Measurements from ENCODE around the gene PTGS1.

PTGS1 gene

DNA sequence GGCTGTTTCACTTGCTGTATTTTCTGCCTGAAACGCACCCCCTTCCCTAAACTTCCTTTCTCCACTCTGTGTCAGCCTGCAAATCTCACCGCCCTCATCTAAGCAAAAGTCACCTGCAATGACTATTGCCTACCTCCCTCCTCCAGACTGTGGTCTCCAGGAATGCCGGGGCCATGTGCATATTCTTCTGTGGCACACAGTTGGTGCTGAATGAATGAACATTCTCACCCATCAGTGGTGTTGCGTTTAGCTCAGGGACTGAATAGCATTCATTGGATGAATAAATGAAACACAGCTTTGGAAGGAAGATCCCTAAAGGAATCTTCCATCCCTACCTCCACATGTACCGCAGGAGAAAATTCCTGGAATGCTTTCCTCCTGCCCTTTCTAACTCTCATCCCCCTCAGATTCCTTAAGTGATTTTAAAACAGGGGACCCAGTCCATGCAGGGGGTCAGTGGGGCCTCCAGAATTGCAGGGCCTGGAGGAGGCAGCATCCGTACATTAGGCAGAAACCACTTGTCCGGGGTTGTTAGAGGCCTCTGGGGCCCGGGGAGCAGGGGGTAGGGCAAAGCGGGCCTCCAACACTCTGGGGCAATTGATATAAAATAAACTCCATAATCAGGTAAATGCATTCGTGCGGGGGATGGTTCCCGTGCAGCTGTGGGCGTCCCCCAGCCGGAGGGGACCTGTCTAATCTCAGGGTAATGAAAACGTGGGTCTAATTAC is 28.3 kb upstream of the PTGS1 start:
- no peak for TF ChIP-seq POLR2AphosphoS5 (IDR thresholded peaks at IDR 0.05; ENCODE audit: low read depth, low read length)
- no peak for TF ChIP-seq SIN3A (IDR thresholded peaks at IDR 0.05; ENCODE audit: borderline replicate concordance, insufficient read depth, low read length)
- no peak for TF ChIP-seq TAF1 (IDR thresholded peaks at IDR 0.05; ENCODE audit: borderline replicate concordance, insufficient read depth, low read length)
- no peak for TF ChIP-seq FOXP2 (optimal IDR thresholded peaks at IDR 0.05; ENCODE audit: borderline replicate concordance, extremely low read depth, extremely low read length, insufficient read depth)
- TF ChIP-seq, protein P1, sequence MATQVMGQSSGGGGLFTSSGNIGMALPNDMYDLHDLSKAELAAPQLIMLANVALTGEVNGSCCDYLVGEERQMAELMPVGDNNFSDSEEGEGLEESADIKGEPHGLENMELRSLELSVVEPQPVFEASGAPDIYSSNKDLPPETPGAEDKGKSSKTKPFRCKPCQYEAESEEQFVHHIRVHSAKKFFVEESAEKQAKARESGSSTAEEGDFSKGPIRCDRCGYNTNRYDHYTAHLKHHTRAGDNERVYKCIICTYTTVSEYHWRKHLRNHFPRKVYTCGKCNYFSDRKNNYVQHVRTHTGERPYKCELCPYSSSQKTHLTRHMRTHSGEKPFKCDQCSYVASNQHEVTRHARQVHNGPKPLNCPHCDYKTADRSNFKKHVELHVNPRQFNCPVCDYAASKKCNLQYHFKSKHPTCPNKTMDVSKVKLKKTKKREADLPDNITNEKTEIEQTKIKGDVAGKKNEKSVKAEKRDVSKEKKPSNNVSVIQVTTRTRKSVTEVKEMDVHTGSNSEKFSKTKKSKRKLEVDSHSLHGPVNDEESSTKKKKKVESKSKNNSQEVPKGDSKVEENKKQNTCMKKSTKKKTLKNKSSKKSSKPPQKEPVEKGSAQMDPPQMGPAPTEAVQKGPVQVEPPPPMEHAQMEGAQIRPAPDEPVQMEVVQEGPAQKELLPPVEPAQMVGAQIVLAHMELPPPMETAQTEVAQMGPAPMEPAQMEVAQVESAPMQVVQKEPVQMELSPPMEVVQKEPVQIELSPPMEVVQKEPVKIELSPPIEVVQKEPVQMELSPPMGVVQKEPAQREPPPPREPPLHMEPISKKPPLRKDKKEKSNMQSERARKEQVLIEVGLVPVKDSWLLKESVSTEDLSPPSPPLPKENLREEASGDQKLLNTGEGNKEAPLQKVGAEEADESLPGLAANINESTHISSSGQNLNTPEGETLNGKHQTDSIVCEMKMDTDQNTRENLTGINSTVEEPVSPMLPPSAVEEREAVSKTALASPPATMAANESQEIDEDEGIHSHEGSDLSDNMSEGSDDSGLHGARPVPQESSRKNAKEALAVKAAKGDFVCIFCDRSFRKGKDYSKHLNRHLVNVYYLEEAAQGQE (IDR thresholded peaks at IDR 0.05; ENCODE audit: insufficient read depth in 1 of 2, low read depth in 2 of 2, low read length in 2 of 2) = no peak

DNA sequence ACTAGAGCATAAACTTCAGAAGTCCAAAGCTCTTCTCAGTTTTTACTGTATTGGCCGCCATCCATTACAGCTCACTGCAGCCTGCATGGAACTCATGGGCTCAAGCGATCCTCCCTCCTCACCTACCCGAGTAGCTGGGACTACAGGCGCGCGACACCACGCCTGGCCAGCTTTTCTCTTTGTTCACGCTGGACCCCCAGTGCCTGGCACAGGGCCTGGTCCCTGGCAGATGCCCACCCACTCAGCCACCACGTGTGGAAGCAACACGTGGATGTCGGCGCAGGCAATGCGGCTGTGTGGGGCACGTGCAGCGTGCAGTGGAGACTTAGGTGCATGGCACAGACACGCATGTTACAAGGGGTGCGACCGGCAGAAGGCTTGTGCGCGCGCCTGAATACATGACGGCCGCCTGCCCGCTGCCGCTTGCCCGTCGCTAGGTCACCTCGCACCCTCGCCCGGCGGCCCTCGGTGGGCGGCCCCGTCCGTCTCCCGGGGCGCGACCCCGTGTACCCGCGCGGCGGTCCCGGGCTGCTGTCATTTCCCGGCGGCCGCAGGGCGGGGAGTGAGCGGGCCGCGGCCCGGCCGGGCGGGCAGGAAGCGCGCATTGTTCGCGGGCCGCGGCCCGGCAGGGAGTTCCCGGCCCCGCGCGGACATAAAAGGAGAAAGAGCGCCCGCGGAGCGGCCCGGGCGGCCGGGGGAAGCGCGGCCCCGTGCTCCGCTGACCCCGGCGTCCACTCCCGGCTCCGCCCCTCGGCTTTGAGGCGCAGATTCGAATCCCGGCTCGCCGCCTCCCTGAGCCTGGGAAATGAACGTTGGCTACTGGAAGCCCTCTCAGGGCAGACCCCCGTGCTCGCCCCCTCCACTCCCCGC is 24.1 kb upstream of the PTGS1 start:
- TF ChIP-seq, protein P1 (IDR thresholded peaks at IDR 0.05; ENCODE audit: insufficient read depth in 1 of 2, low read depth in 2 of 2, low read length in 2 of 2) = no peak
- TF ChIP-seq SIN3A (IDR thresholded peaks at IDR 0.05; ENCODE audit: borderline replicate concordance, insufficient read depth, low read length) (no peak), TAF1 (IDR thresholded peaks at IDR 0.05; ENCODE audit: borderline replicate concordance, insufficient read depth, low read length) (no peak), FOXP2 (optimal IDR thresholded peaks at IDR 0.05; ENCODE audit: borderline replicate concordance, extremely low read depth, extremely low read length, insufficient read depth) (no peak), POLR2AphosphoS5 (IDR thresholded peaks at IDR 0.05; ENCODE audit: low read depth, low read length) (no peak)

DNA sequence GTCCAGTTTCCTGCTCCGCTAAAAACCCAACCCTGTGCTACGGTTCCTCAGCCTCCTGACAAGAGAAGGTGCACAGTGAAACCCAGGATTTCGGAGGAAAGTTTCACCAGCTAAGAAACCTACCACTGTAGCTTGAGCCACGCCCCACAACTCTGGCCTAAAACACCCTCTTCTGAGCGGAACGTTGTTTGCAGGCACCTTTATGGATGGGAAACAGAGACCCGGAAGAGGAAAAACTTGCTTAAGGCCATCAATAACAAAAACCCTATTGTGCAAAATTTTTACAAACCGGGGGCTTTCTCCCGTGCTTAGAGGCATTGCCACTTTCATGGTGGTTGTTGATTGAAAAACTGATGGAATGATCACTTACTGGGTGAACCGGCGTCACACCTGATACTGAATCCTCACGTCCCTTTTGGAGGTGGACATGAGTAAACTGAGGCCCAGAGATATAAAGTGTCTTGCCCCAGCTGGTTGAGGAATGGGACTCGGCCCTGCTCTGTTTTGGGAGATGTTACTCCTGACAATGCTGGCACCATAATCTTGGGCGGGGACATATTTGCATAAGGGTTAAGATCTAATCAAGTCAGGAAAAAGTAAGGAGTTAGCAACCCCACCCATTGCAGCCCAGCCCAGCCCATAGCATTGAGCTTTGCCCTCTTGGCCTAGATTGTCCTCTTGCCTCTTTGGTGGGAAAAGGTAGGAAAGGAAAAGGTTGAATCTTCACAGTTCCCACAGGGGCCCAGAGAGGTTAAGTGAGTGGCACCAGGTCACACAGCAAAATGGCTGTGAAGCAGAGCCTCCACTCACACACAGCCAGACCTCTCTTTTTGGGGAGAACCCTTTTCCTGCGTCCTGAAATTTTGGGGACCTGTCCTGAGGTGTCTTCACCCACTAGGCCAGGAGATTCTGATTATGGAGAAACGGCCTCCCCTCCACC is 23.2 kb upstream of the PTGS1 start:
- TF ChIP-seq POLR2AphosphoS5 (IDR thresholded peaks at IDR 0.05; ENCODE audit: low read depth, low read length) = no peak
- TF ChIP-seq, protein P1 (IDR thresholded peaks at IDR 0.05; ENCODE audit: insufficient read depth in 1 of 2, low read depth in 2 of 2, low read length in 2 of 2) = no peak
- no peak for TF ChIP-seq FOXP2 (optimal IDR thresholded peaks at IDR 0.05; ENCODE audit: borderline replicate concordance, extremely low read depth, extremely low read length, insufficient read depth)
- TF ChIP-seq TAF1 (IDR thresholded peaks at IDR 0.05; ENCODE audit: borderline replicate concordance, insufficient read depth, low read length) = no peak
- TF ChIP-seq SIN3A (IDR thresholded peaks at IDR 0.05; ENCODE audit: borderline replicate concordance, insufficient read depth, low read length) = no peak

DNA sequence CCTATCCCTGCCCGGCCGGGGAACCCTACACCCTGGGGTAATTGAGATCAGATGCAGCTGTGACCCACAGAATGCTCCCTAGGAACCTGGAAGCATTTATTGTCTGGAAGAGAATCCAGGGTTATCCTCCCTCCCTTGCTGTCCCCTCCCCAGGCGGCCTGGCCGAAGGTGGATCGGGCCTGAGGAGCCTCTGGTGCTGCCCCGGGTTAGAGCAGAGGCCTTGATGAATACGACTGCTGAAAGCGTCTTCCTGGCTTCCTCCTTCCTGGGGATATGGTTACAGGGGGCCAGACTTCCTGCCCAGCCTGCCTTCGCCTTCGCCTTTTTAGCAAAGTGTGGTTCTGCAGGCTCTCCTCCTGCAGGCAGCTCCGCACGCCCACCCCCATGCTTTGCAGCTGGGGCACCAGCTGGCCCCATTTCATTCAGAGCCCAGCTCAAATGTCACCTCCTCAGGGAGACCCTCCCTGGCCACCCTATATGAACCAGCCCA is 22.5 kb upstream of the PTGS1 start:
- TF ChIP-seq, protein P1 (IDR thresholded peaks at IDR 0.05; ENCODE audit: insufficient read depth in 1 of 2, low read depth in 2 of 2, low read length in 2 of 2) = no peak
- TF ChIP-seq SIN3A (IDR thresholded peaks at IDR 0.05; ENCODE audit: borderline replicate concordance, insufficient read depth, low read length) (no peak), POLR2AphosphoS5 (IDR thresholded peaks at IDR 0.05; ENCODE audit: low read depth, low read length) (no peak), FOXP2 (optimal IDR thresholded peaks at IDR 0.05; ENCODE audit: borderline replicate concordance, extremely low read depth, extremely low read length, insufficient read depth) (no peak), TAF1 (IDR thresholded peaks at IDR 0.05; ENCODE audit: borderline replicate concordance, insufficient read depth, low read length) (no peak)
